G401.6 (cell line): ENCODE results near the gene USP17L25.
"Not testable (repeated sequence)": the region's sequence is repeated elsewhere in the genome, so short reads cannot be mapped to it uniquely, and the experiment has no call there.

Source experiments
- FAIRE-seq: peaks from 2 replicates; lab custom pipeline; 2012; peaks lifted over from hg19 to GRCh38; lab: Jason Lieb, UNC

Gene USP17L25

DNA sequence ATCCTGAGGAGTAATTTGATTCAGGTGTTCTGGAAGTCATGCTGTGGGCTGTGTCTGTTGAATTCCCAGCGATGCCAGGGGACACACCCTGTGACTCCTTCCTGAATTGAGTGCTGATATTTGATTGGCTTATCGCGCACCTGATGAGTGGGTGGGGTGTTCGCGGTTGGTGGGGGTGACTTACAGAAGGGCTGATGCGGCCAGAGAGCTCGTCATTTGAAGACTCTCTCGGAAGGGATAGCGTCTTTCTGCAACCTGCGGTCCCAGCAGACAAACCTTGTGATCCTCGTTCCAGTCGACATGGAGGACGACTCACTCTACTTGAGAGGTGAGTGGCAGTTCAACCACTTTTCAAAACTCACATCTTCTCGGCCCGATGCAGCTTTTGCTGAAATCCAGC lies at the start of gene USP17L25:
USP17L25 (plus strand) TSS at position 301 of the 400 bp plus-strand sequence; CDS start at position 301, 0 bp downstream.
- FAIRE-seq: not testable (repeated sequence)

DNA sequence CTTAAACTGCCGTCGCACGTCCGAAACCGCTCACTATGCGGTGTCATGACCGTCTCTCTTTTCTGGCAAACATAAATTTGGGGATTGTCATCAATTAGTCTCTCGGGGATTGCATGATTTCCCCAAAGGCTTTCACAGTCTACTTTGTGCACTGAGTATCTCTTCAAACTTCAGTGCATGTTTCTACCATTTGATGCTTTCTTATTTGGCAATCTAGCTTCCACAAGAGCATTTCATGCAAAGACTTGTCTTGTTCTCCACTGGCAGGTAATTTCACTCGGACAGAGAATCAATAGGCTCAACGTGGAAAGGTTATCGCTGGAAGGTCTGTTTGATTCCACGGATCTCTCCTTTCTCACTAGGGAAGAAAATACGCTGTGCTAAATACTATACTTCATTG lies 5.5 kb upstream of the USP17L25 start:
- FAIRE-seq: not testable (repeated sequence)

DNA sequence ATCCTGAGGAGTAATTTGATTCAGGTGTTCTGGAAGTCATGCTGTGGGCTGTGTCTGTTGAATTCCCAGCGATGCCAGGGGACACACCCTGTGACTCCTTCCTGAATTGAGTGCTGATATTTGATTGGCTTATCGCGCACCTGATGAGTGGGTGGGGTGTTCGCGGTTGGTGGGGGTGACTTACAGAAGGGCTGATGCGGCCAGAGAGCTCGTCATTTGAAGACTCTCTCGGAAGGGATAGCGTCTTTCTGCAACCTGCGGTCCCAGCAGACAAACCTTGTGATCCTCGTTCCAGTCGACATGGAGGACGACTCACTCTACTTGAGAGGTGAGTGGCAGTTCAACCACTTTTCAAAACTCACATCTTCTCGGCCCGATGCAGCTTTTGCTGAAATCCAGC lies 4.8 kb upstream of the USP17L25 start, which contains the start of gene USP17L24:
USP17L24 (plus strand) TSS at position 301 of the 400 bp plus-strand sequence; CDS start at position 301, 0 bp downstream.
- not testable (repeated sequence) for FAIRE-seq

- FAIRE-seq: not testable (repeated sequence)
Observed at GRCh38 chr4:9334358-9334757, 4.6 kb downstream of the USP17L25 start, which contains the start of gene USP17L26. Gene USP17L26, plus strand, starts transcription at chr4:9334658. Its CDS starts 0 bp downstream, at chr4:9334658.

- FAIRE-seq: not testable (repeated sequence)
Observed at GRCh38 chr4:9339103-9339502, 9.4 kb downstream of the USP17L25 start, which contains the start of gene USP17L5. Gene USP17L5, plus strand, starts transcription at chr4:9339403. Its CDS starts 0 bp downstream, at chr4:9339403.

DNA sequence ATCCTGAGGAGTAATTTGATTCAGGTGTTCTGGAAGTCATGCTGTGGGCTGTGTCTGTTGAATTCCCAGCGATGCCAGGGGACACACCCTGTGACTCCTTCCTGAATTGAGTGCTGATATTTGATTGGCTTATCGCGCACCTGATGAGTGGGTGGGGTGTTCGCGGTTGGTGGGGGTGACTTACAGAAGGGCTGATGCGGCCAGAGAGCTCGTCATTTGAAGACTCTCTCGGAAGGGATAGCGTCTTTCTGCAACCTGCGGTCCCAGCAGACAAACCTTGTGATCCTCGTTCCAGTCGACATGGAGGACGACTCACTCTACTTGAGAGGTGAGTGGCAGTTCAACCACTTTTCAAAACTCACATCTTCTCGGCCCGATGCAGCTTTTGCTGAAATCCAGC lies 14.1 kb downstream of the USP17L25 start, which contains the start of gene USP17L27:
USP17L27 (plus strand) TSS at position 301 of the 400 bp plus-strand sequence; CDS start at position 301, 0 bp downstream.
- FAIRE-seq: not testable (repeated sequence)

- not testable (repeated sequence) for FAIRE-seq
Observed at GRCh38 chr4:9348593-9348992, 18.9 kb downstream of the USP17L25 start, which contains the start of gene USP17L28. Gene USP17L28, plus strand, starts transcription at chr4:9348893. Its CDS starts 0 bp downstream, at chr4:9348893.

GRCh38 chr4:9350866-9351265 lies 21.2 kb downstream of the USP17L25 start:
- not testable (repeated sequence) for FAIRE-seq

- FAIRE-seq: not testable (repeated sequence)
Observed at GRCh38 chr4:9353338-9353737, 23.6 kb downstream of the USP17L25 start, which contains the start of gene USP17L29. Gene USP17L29, plus strand, starts transcription at chr4:9353638. Its CDS starts 0 bp downstream, at chr4:9353638.

DNA sequence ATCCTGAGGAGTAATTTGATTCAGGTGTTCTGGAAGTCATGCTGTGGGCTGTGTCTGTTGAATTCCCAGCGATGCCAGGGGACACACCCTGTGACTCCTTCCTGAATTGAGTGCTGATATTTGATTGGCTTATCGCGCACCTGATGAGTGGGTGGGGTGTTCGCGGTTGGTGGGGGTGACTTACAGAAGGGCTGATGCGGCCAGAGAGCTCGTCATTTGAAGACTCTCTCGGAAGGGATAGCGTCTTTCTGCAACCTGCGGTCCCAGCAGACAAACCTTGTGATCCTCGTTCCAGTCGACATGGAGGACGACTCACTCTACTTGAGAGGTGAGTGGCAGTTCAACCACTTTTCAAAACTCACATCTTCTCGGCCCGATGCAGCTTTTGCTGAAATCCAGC lies 33.1 kb downstream of the USP17L25 start, which contains the start of gene USP17L30:
USP17L30 (plus strand) TSS at position 301 of the 400 bp plus-strand sequence; CDS start at position 301, 0 bp downstream.
- not testable (repeated sequence) for FAIRE-seq

- FAIRE-seq: not testable (repeated sequence)
Observed at GRCh38 chr4:9379881-9380280, 50.2 kb downstream of the USP17L25 start.
